IMR-90 (cell line): ENCODE measurements around the gene VLDLR. TPM values are rescaled to one million over a fixed set of nuclear protein-coding genes. Genes with fewer than 3 reads are reported as not detected.

Experiments used
- ATAC-seq: fragments of 200-7000 bp; cut with Tn5 transposase; 2 replicates; pipeline ENCODE4 v1.9.1; 2020; ENCODE audit warnings: low read depth, mild to moderate bottlenecking, moderate library complexity
- BruUV-seq: library from RNA; stranded (reverse); fragments of 400-500 nt; replicated peaks from 2 replicates; lab custom pipeline; 2021; lab: Mats Ljungman, UMichigan
- CTCF ChIA-PET: fragments of 300-600 bp; formaldehyde crosslinking; extraction: SDS; loops from one replicate; lab custom pipeline; 2021; ENCODE audit warnings: antibody characterized with exemption; lab: Yijun Ruan, JAX
- POLR2A ChIA-PET: fragments of 300-600 bp; sonication (Branson Sonifier 250); formaldehyde crosslinking; loops from one replicate; lab custom pipeline; 2022; ENCODE audit warnings: antibody characterized with exemption; ENCODE audit not compliant: unreplicated experiment; lab: Charles Lee
- DNase-seq: peaks from one replicate; pipeline ENCODE4 v3.0.0; 2013
- H2AFZ ChIP-seq: replicated peaks from 2 replicates; pipeline ENCODE3; 2013; ENCODE audit warnings: low read length, mild to moderate bottlenecking; ENCODE audit not compliant: poor library complexity
- H2AK5ac ChIP-seq: 2 replicates; pipeline ENCODE4 v1.6.1; 2013; ENCODE audit warnings: low read depth, low read length, inconsistent platforms
- H2AK9ac ChIP-seq: replicated peaks from 2 replicates; pipeline ENCODE3; 2013; ENCODE audit warnings: mild to moderate bottlenecking, low read depth, low read length, moderate library complexity; ENCODE audit not compliant: poor library complexity
- H2BK120ac ChIP-seq: 2 replicates; pipeline ENCODE4 v1.6.1; 2013; ENCODE audit warnings: low read depth, low read length, inconsistent platforms
- H2BK15ac ChIP-seq: 3 replicates; pipeline ENCODE4 v1.6.1; 2013; ENCODE audit warnings: low read depth, low read length, inconsistent platforms
- H2BK20ac ChIP-seq: 2 replicates; pipeline ENCODE4 v1.6.1; 2013; ENCODE audit warnings: low read depth, mild to moderate bottlenecking, inconsistent platforms, low read length, moderate library complexity
- H2BK5ac ChIP-seq: 2 replicates; pipeline ENCODE4 v1.6.1; 2013; ENCODE audit warnings: mild to moderate bottlenecking, low read depth, low read length, inconsistent platforms; ENCODE audit not compliant: poor library complexity, severe bottlenecking
- H3K14ac ChIP-seq: replicated peaks from 2 replicates; pipeline ENCODE4 v1.6.1; 2013; ENCODE audit warnings: low read depth, low read length, inconsistent platforms
- H3K18ac ChIP-seq: 2 replicates; pipeline ENCODE4 v1.6.1; 2013; ENCODE audit warnings: low read depth, low read length, control low read depth
- H3K23ac ChIP-seq: 2 replicates; pipeline ENCODE4 v1.6.1; 2013; ENCODE audit warnings: low read depth, low read length, inconsistent platforms
- H3K27ac ChIP-seq: 2 replicates; pipeline ENCODE4 v1.5.1; 2013; ENCODE audit warnings: mild to moderate bottlenecking, control low read depth, low read length; ENCODE audit not compliant: insufficient read depth
- H3K27me3 ChIP-seq: 2 replicates; pipeline ENCODE4 v1.6.1; 2013; ENCODE audit warnings: low read length; ENCODE audit not compliant: control insufficient read depth, insufficient read depth
- H3K36me3 ChIP-seq: 2 replicates; pipeline ENCODE4 v1.6.1; 2013; ENCODE audit warnings: low read length, mixed read lengths; ENCODE audit not compliant: control insufficient read depth, insufficient read depth
- H3K4ac ChIP-seq: 2 replicates; pipeline ENCODE4 v1.6.1; 2013; ENCODE audit warnings: low read depth, low read length, inconsistent platforms
- H3K4me1 ChIP-seq: 2 replicates; pipeline ENCODE4 v1.6.1; 2013; ENCODE audit warnings: low read length, mixed read lengths; ENCODE audit not compliant: control insufficient read depth, insufficient read depth
- H3K4me2 ChIP-seq: 2 replicates; pipeline ENCODE4 v1.6.1; 2013; ENCODE audit warnings: low read depth, mild to moderate bottlenecking, control low read depth, low read length, moderate library complexity
- H3K4me3 ChIP-seq: 2 replicates; pipeline ENCODE4 v1.5.1; 2013; ENCODE audit warnings: low read depth, mild to moderate bottlenecking, control low read depth, low read length, moderate library complexity; ENCODE audit not compliant: insufficient read depth
- H3K56ac ChIP-seq: 2 replicates; pipeline ENCODE4 v1.6.1; 2013; ENCODE audit warnings: low read length, inconsistent platforms; ENCODE audit not compliant: insufficient read depth; ENCODE audit errors: extremely low read depth
- H3K79me1 ChIP-seq, 2 experiments: 2 replicates each; pipeline ENCODE4 v1.6.1; 2013; ENCODE audit warnings: low read length in 2 of 2, inconsistent platforms in 1 of 2, low read depth in 1 of 2
- H3K9ac ChIP-seq: 2 replicates; pipeline ENCODE4 v1.6.1; 2013; ENCODE audit warnings: low read depth, low read length, control low read depth
- H3K9me1 ChIP-seq: 2 replicates; pipeline ENCODE4 v1.6.1; 2013; ENCODE audit warnings: low read length, inconsistent platforms; ENCODE audit not compliant: insufficient read depth
- H3K9me3 ChIP-seq: 2 replicates; pipeline ENCODE4 v1.6.1; 2013; ENCODE audit warnings: low read length; ENCODE audit not compliant: control insufficient read depth, insufficient read depth
- H4K20me1 ChIP-seq: 2 replicates; pipeline ENCODE4 v1.6.1; 2013; ENCODE audit warnings: low read length, inconsistent platforms; ENCODE audit not compliant: insufficient read depth
- H4K5ac ChIP-seq: 2 replicates; pipeline ENCODE4 v1.6.1; 2013; ENCODE audit warnings: mild to moderate bottlenecking, low read depth, low read length, control low read depth
- H4K8ac ChIP-seq, 2 experiments: 2 replicates each; pipeline ENCODE4 v1.6.1; 2013; ENCODE audit warnings: low read depth in 2 of 2, low read length in 2 of 2, control low read depth in 1 of 2, inconsistent platforms in 1 of 2
- H4K91ac ChIP-seq: 2 replicates; pipeline ENCODE4 v1.6.1; 2013; ENCODE audit warnings: low read depth, low read length, inconsistent platforms; ENCODE audit not compliant: insufficient read depth
- CEBPB ChIP-seq: IDR thresholded peaks from 2 replicates; pipeline ENCODE4 v1.6.1; 2012; ENCODE audit warnings: low read depth, low read length, improper control_type of control experiment
- CTCF ChIP-seq: conservative IDR thresholded peaks from 2 replicates; pipeline ENCODE4 v1.5.1; 2012; ENCODE audit warnings: mild to moderate bottlenecking, low read depth, low read length, improper control_type of control experiment
- FOS ChIP-seq: fragments of 150-350 bp; IDR thresholded peaks from 2 replicates; pipeline ENCODE4 v1.6.1; 2016; ENCODE audit warnings: low read depth, low read length
- MAFK ChIP-seq: IDR thresholded peaks from 2 replicates; pipeline ENCODE4 v1.6.1; 2012; ENCODE audit warnings: low read depth, low read length, improper control_type of control experiment
- MXI1 ChIP-seq: IDR thresholded peaks from 2 replicates; pipeline ENCODE4 v1.6.1; 2012; ENCODE audit warnings: low read depth, mild to moderate bottlenecking, low read length, moderate library complexity, borderline replicate concordance
- NFE2L2 ChIP-seq: fragments of 150-350 bp; IDR thresholded peaks from 2 replicates; pipeline ENCODE4 v1.6.1; 2016; ENCODE audit warnings: low read depth, mild to moderate bottlenecking, low read length
- POLR2A ChIP-seq: IDR thresholded peaks from 2 replicates; pipeline ENCODE4 v1.6.1; 2012; ENCODE audit warnings: mild to moderate bottlenecking, low read depth, low read length
- RAD21 ChIP-seq: IDR thresholded peaks from 2 replicates; pipeline ENCODE4 v1.6.1; 2012; ENCODE audit warnings: low read length, improper control_type of control experiment
- RCOR1 ChIP-seq: IDR thresholded peaks from 2 replicates; pipeline ENCODE4 v1.6.1; 2012; ENCODE audit warnings: mild to moderate bottlenecking, low read length, improper control_type of control experiment; ENCODE audit not compliant: insufficient replicate concordance
- RFX5 ChIP-seq: IDR thresholded peaks from 2 replicates; pipeline ENCODE4 v1.8.0; 2012; ENCODE audit warnings: low read depth, mild to moderate bottlenecking, low read length, moderate library complexity
- SMC3 ChIP-seq: fragments of 150-350 bp; IDR thresholded peaks from 2 replicates; pipeline ENCODE4 v1.6.1; 2016; ENCODE audit warnings: low read depth, mild to moderate bottlenecking, antibody characterized with exemption, low read length, moderate library complexity
- USF2 ChIP-seq: fragments of 150-350 bp; IDR thresholded peaks from 2 replicates; pipeline ENCODE4 v1.6.1; 2017; ENCODE audit warnings: mild to moderate bottlenecking, antibody characterized with exemption, low read length, low read depth
- WGBS, 2 experiments: methylation state at CpG; one replicate each; pipeline versions ENCODE4 v1.1.5 to v1.1.7; 2013; ENCODE audit warnings: missing lambda C conversion rate in 2 of 2; ENCODE audit not compliant: insufficient read length in 1 of 2; ENCODE audit errors: extremely low coverage in 2 of 2; 5-methylcytosine and 5-hydroxymethylcytosine counted together
- dilution Hi-C: fragments of 300-500 bp; cut with HindIII; formaldehyde crosslinking; loops from one replicate; pipeline ENCODE4 v1.14.3; 2018; ENCODE audit warnings: low sequenced_read_pairs; ENCODE audit not compliant: unreplicated experiment
- in situ Hi-C: fragments of 300-500 bp; cut with MboI; formaldehyde crosslinking; loops from 3 replicates; pipeline ENCODE4 v1.14.3; 2019; ENCODE audit warnings: low sequenced_read_pairs, inconsistent platforms, mixed read lengths
- intact Hi-C: fragments of 100-400 bp; cut with micrococcal nuclease; formaldehyde crosslinking; loops from 2 replicates; pipeline ENCODE4 v1.10.0; 2022
- polyA plus RNA-seq, 3 experiments: library from polyadenylated mRNA; depleted of rRNA; stranded (reverse); fragments of >200 nt; gene quantifications; 2 replicates each; pipeline ENCODE4 v1.2.3, GENCODE V29; 2012; ENCODE audit warnings: low replicate concordance in 1 of 3
- total RNA-seq: library from RNA; depleted of rRNA; stranded (reverse); fragments of >200 nt; gene quantifications from 2 replicates; pipeline ENCODE4 v1.2.3, GENCODE V29; 2012
- TF ChIP-seq, protein P1 (sequence below): fragments of 150-350 bp; IDR thresholded peaks from 2 replicates; pipeline ENCODE4 v1.6.1; 2016; ENCODE audit warnings: low read depth, mild to moderate bottlenecking, low read length, moderate library complexity, borderline replicate concordance

Gene VLDLR
- total and polyA plus RNA-seq, 2 of the 4 experiments (the other 2 are of a cell fraction), result 9.0 to 10.2 TPM

- Histone ChIP-seq H4K91ac (no peak overlapping the region), H4K20me1 (no peaks in the 10 kb centered on the region), H2AK9ac (no peak overlapping the region), H4K5ac (no peak overlapping the region), H3K27me3 (peaks cover 3% of the 10 kb centered on the region; the same call in 1 of the 2 replicates), H2BK120ac (no peak overlapping the region), H3K9ac (no peak overlapping the region), H3K23ac (no peak overlapping the region), H3K14ac (no peak overlapping the region), H3K27ac (no peak overlapping the region), H3K79me1 (no peaks in the 10 kb centered on the region), H2BK5ac (no peak overlapping the region), H2BK20ac (no peak overlapping the region), H3K4me3 (no peak overlapping the region), H3K9me1 (no peaks in the 10 kb centered on the region), H3K36me3 (no peaks in the 10 kb centered on the region), H3K18ac (no peak overlapping the region), H2AFZ (no peak overlapping the region), H2BK15ac (no peak overlapping the region), H3K4me2 (no peak overlapping the region), H3K4me1 (no peaks in the 10 kb centered on the region), H2AK5ac (no peak overlapping the region), H3K9me3 (no peaks in the 10 kb centered on the region; the same call in 1 of the 2 replicates), H3K56ac (no peak overlapping the region), H3K4ac (no peak overlapping the region), H4K8ac (no peak overlapping the region)
- DNase-seq, result peak; percentile 2
- POLR2A ChIA-PET, result no interaction called here
- ATAC-seq, result no peak; the same call in 1 of the 2 replicates
- TF ChIP-seq, protein P1, sequence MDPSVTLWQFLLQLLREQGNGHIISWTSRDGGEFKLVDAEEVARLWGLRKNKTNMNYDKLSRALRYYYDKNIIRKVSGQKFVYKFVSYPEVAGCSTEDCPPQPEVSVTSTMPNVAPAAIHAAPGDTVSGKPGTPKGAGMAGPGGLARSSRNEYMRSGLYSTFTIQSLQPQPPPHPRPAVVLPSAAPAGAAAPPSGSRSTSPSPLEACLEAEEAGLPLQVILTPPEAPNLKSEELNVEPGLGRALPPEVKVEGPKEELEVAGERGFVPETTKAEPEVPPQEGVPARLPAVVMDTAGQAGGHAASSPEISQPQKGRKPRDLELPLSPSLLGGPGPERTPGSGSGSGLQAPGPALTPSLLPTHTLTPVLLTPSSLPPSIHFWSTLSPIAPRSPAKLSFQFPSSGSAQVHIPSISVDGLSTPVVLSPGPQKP, result no peak
- TF ChIP-seq USF2 (no peak), CEBPB (no peak), MAFK (no peak), CTCF (no peak), RAD21 (no peak), MXI1 (no peak), NFE2L2 (no peak), POLR2A (no peak), FOS (no peak), SMC3 (no peak), RFX5 (no peak), RCOR1 (no peak)
- intact Hi-C loops, result no loop called here
- in situ Hi-C loops, result no loop called here
- dilution Hi-C loops, result no loop called here
- WGBS, 2 experiments, result no CpG with 5 or more reads among the region's 1 CpG
- CTCF ChIA-PET, result no interaction called here
- BruUV-seq, result no TSS peak
Measured at GRCh38 chr9:2597483-2597882, 24.1 kb upstream of the VLDLR start.
